ENCODE measurements around the gene KCNT1. TPM values are rescaled to one million over a fixed set of nuclear protein-coding genes. Genes with fewer than 3 reads are reported as not detected.

The KCNT1 gene
- total RNA-seq, 1 donor from 2014 or later = 3.6 TPM

DNA sequence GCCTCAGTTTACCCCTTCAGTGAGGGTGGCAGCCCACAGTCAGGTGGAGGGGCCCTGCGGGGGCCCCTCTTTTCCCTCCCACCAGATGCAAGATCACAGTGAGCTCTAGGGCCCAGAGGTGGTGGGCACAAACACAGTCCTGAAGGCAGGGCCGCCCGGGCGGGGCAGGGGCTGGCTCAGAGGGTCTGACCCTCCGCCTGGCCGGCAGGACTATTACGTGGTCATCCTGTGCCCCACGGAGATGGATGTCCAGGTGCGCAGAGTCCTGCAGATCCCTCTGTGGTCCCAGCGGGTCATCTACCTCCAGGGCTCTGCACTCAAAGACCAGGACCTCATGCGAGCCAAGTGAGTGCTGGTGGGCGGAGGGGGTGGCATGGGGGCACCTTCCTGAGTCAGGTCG is 63.4 kb downstream of the KCNT1 start:
- no peak for DNase-seq (ENCODE audit: low spot score)

DNA sequence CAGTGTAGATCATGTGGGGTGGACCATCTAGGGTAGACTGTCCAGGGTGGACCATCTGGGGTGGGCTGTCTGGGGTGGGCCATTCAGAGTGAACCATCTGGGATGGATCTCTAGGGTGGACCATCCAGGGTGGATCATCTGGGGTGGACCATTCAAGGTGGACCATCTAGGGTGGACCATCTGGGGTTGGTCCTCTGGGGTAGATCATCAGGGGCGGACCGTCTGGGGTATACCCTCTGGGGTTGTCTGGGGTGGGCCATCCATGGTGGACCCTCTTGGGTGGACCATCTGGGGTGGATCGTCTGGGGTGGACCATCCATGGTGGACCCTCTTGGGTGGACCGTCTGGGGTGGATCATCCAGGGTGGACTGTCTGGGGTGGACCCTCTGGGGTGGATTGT is 64.3 kb downstream of the KCNT1 start:
- DNase-seq (ENCODE audit: low spot score) = no peak

DNA sequence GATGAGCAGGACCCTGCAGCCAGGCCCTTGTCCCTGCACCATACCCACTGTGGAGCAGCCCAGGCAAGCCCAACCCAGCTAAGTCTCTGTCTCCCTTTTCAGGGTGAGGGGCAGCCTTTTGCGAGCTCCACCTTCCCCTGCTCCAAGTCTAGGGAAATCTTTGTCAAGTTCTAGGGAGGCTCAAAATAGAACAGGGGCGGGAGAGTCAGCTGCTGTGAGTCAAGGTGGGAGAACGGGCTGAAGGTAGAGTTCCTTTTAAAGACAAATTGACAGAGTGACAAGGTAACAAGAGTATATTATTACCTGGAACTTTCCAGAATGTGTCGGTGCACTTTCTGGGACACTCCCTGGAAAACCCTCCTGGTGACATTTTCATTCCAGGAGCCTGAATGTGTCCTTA is 64.7 kb downstream of the KCNT1 start:
- no peak for DNase-seq (ENCODE audit: low spot score)

DNA sequence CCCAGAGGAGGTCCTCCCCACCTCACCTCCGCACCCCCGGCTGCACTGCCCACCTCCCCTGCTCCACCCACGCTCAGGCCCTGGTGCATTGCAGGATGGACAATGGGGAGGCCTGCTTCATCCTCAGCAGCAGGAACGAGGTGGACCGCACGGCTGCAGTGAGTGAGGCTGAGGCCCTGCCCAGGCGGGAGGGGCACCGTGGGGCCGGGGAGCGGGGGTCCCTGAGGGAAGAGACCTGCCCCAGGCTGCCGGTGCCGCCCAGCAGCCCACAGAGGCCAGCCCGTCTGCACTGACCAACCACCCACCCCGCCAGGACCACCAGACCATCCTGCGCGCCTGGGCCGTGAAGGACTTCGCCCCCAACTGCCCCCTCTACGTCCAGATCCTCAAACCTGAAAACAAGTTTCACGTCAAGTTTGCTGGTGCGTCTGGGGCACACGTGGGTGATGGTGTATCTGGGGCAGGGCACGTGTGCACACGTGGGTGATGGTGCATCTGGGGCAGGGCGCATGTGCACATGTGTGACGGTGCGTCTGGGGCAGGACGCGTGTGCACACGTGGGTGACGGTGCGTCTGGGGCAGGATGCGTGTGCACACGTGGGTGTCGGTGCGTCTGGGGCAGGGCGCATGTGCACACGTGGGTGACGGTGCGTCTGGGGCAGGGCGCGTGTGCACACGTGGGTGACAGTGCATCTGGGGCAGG is 66.7 kb downstream of the KCNT1 start:
- DNase-seq (ENCODE audit: low spot score) = no peak

DNA sequence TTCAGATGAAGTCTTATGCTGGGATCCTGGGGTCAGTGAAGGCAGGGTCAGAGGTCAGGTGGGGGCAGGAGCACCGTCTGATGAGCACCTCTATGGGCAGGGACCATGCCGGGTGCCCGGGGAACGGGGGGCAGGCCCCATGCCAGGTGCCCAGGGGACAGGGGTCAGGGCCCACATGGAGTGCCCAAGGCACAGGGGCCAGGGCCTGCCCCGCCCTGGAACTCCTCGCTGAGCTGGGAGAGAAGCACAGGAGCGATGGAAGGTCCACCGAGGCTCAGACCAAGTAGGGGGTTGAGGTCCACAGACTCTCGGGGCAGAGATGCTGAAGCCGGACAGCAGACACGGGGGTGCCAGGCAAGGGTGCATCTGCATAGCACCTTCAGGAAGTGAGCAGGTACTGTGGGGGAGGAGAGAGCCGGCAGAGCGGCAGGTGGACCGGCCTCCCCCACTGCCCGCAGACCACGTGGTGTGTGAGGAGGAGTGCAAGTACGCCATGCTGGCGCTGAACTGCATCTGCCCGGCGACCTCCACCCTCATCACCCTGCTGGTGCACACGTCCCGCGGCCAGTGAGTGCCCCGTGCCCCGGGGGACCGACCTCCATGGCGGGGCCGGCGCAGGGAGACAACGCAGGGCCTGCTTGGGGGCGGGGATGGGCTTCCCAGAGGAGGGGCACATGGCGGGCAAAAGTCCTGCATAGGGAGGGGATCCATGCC is 67.7 kb downstream of the KCNT1 start:
- no peak for DNase-seq (ENCODE audit: low spot score)

DNA sequence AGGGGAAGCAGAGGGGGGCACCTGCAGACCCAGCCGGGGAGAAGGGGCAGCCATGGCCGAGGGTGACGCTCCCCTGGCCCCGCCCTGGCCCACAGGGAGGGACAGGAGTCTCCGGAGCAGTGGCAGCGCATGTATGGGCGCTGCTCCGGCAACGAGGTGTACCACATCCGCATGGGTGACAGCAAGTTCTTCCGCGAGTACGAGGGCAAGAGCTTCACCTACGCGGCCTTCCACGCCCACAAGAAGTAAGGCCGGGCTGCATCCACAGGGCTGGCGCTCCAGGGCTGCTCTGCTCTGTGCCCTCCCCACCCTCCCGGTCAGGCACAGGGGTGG is 68.2 kb downstream of the KCNT1 start:
- no peak for DNase-seq (ENCODE audit: low spot score)

DNA sequence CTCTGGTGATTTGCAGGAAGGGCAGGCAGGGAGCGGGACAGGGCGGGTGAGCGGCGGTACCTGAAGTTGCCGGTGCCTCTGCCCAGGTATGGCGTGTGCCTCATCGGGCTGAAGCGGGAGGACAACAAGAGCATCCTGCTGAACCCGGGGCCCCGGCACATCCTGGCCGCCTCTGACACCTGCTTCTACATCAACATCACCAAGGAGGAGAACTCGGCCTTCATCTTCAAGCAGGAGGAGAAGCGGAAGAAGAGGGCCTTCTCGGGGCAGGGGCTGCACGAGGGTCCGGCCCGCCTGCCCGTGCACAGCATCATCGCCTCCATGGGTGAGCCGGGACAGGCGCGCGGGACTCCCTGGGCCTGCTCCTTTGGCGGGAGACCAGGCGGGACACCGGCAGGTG is 68.8 kb downstream of the KCNT1 start:
- DNase-seq (ENCODE audit: low spot score) = no peak

DNA sequence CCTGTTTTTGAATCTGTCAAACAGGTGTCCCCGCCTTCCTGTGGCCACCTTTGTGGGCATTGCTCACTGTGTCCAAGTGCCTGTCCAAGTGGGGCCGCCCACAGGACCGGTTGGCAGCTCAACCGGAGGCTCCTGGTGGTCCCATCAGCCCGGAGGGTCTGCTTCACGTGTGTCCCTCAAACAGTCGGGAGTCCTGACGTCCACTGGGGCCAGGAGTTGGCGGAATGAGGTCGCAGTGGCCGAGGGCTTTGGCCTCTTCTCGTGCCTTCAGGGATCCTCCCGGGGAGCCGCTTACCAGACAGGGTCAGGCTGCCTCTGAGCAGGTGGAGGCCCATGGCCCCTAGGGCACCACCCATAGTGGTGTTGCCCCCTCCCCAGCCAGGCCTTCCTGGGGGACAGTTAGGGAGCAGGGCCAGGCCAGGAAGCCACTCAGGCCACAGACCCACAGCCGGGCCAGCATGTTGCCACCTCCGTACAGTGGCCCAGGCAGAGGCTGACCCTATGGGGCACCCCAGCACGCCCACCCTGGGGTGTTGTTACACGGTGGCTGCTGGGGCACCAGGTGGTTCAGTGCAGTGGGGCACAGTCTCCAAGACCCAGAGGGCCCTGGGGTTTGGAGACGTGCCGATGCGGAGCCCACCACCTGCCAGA is 69.5 kb downstream of the KCNT1 start:
- no peak for DNase-seq (ENCODE audit: low spot score)

DNA sequence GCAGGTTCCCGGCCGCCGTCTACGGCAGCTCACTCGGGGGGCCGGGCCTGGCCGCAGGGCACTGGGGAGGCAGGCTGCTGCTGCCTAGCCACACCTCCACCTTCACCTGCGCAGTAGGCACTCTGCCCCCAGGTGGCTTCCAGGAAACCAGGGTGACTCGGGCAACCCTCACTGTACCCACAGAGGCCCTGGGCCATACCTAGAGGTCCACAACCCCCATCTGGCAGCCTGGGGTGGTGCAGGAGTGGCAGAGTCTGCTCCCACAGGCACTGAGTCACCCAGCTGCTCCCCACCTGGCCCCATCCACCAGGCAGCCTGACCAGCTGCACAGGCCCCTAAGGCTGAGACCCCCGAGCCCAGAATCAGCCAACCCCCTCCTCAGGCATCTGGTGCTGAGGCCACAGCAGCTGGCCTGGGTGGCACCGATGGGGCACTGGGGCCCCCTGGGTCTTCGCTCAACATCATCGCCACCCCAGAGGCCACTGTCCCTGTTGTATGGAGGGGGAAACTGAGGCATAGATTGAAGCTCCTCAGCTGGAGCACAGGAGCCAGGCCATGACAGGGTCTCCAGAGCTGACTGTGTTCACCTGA is 70.2 kb downstream of the KCNT1 start:
- DNase-seq (ENCODE audit: low spot score) = no peak

DNA sequence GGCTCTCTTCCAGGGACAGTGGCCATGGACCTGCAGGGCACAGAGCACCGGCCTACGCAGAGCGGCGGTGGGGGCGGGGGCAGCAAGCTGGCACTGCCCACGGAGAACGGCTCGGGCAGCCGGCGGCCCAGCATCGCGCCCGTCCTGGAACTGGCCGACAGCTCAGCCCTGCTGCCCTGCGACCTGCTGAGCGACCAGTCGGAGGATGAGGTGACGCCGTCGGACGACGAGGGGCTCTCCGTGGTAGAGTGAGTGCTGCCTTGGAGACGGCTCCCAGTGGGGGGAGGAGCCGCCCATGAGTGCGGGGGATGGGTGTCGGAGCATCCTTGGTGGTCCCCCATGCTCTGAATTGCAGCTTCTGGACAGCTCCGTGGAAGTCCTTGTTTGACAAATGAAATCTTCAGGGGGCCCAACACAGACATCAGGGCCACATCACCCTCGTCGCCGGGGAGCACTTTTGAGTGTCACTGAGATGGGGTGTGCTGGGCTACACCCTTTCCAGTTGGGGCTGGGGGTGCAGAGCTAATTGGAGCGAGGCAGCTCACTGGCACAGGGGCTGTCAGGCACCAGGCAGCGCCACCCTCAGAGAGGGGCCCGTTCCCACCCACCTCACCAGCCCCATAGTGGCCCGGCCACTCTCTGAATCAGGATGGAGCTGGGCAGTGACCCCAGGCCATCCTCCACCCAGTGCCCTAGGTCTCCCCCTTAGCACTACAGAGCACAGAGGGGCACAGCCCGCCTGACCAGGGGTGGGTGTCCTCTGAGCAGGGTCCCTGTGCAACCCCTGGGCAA is 70.9 kb downstream of the KCNT1 start:
- no peak for DNase-seq (ENCODE audit: low spot score)

DNA sequence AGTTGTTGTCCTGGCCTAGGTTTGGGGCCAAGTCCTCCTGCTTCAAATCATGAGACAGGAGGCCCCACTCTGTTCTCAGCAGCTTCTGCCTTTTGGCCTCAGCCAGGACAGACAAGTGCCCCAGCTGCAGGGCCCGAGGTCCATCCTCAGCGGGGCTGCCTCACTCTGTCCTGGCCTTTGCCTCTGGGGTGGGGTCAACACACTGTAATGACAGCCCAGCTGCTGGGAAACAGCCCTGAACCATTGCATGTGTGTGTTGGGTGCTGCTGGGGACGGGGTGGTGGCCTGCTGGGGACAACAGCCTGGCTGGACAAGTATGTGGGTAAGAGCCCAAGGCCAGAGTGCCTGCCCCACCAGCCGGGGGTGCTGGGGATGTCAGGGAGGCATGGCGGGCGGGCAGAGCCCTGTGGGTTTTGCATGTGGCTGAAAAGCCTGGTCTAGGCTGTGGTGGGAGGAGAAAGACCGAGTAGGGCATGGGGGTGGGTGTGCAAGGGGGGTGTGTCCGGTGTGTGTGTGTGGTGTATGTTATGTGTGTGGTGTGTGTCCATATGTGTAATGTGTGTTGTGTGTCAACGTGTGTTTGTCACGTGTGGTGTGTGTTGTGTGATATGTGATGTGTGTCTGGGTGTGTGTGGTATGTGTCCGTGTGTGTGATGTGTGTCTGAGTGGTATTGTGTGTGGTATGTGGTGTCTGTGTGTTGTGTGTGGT is 71.7 kb downstream of the KCNT1 start:
- DNase-seq (ENCODE audit: low spot score) = no peak

DNA sequence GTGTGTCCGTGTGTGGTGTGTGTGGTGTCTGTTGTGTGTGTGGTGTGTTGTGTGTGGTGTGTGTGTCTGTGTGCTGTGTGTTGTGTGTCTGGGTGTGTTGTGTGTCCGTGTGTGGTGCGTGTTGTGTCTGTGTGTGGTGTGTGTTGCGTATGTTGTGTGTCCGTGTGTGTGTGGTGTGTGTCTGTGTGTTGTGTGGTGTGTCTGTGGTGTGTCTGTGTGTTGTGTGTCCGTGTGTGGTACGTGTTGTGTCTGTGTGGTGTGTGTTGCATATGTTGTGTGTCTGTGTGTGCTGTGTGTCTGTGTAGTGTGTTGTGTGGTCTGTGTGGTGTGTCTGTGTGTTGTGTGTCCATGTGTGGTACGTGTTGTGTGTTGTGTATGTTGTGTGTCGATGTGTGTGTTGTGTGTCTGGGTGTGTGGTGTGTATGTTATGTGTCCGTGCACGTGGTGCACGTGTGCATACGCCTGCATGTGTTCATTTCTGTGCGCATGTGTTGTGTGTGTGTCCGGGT is 72.3 kb downstream of the KCNT1 start:
- DNase-seq (ENCODE audit: low spot score) = no peak

DNA sequence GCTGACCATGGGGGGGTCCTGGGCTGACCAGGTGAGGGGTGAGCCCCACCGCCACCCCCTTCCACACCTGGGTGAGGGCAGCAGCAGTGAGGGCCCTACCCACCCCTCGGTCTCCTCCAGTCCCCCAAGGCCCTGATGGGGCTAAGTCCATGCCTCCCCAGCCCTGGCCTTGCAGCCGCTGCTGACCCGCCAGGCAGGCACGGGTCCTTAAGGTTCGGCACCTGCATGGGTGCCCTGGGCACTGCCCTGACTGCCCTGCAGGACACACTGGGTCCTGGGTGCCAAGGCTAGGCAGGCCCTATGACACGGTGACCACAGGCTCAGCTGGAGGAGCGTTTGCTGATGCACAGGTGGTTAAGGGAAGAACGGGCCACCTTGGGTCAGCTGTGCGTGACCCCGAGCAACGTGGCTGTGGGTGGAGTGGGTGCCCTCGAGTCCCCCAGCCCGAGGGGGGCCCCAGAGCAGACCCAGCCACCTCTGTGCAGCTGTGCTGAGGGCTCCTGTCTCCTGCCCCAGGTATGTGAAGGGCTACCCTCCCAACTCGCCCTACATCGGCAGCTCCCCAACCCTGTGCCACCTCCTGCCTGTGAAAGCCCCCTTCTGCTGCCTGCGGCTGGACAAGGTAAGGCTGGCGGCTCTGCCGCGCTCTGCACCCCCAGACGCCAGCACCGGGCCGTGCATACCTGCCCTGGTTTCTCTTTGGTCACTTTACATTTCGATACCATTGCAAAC is 73.0 kb downstream of the KCNT1 start:
- no peak for DNase-seq (ENCODE audit: low spot score)

DNA sequence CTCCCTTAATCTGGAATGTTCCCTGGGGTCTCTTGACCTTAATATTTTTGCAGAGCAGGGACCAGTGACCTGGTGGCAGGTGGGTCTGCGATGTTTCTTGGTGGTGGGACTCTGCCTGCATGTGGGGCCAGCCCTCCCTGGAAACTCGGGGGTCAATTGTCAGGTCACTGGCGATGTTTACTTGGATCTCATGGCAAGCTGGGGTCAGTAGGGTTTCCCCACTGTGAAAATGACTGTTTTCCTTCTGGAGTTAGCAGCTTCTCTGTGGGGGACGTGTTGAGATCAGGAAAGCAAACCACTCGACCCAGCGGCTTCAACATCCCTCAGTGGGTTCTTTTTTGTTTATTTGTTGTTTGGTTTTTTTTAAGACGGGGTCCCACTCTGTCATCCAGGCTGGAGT is 73.9 kb downstream of the KCNT1 start:
- DNase-seq (ENCODE audit: low spot score) = no peak

DNA sequence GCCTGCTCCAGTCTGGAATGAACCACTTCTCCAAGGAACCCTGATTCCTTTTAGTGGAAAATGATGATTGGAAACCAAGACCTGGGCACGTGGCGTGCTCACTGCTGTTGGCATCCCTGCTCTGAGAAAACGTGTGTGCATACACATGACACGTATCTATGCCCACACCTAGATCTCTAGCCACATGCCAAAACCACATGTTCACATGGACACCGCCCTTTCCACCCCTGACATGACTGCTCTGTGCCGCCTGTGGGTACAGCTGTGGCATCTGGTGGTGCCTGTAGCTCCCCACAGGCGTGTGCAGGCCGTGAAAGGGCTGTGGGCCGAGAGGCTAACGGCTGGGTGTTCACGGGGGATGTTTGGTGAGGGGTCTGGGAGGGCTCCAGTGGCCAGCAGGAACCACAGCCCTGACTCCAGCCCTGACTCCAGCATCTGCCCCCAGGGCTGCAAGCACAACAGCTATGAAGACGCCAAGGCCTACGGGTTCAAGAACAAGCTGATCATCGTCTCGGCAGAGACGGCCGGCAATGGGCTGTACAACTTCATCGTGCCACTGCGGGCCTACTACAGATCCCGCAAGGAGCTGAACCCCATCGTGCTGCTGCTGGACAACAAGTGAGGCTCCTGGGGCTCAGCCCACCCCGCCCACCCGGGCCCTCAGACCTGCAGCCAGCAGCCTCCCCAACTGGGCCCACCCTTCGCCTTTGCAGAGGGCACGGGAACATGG is 75.1 kb downstream of the KCNT1 start:
- no peak for DNase-seq (ENCODE audit: low spot score)

DNA sequence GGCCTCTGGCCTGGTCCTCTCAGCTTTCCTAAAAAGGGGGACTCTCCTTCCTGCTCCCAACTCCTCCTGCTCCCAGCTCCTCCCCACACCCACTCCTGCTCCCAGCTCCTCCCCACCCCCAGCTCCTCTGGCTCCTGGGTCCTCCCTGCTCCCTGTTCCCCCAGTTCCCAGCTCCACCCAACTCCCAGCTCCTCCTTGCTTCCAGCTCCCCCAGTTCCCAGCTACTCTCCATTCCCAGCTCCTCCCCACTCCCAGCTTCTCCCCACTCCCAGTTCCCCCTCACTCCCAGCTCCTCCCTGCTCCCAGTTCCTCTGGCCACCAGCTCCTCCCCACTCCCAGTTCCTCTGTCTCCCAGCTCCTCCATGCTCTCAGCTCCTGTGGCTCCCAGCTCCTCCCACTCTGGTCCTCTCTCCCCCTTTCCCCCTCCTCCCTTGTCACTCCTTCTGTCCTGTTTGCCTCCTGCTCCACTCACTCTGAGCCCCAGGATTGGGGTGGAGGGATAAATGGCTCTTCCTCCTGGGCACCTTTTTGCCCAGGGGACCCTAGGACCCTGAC is 75.7 kb downstream of the KCNT1 start:
- DNase-seq (ENCODE audit: low spot score) = no peak

DNA sequence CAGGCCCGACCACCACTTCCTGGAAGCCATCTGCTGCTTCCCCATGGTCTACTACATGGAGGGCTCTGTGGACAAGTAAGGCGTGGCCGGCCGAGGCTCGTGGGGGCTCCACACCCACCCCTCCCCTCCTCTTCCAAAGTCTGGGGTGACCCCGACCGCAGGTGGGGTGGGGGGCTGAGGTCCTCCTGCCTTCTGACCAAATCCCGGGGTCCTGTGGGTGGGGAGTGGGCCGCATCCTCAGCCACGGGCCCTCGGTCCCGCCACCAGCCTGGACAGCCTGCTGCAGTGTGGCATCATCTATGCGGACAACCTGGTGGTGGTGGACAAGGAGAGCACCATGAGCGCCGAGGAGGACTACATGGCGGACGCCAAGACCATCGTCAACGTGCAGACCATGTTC is 76.4 kb downstream of the KCNT1 start:
- no peak for DNase-seq (ENCODE audit: low spot score)

DNA sequence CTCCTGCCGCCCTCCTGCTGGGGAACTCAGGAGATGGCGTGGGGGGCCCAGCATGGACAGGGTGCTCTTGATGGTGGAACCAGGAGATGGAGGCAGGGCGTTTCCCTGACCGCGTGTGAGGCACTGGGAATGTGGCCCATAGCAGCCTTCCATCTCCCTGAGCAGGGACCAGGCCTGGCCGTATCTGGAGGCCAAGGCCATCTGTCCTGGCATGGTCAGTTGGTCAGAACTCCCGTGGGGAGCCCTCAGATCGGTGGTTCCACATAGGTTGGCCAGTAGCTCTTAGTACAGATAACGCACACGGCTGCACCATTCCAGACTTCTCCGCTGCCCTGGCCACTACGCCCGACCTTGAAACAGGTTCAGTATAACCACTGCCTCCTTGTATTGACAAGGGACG is 77.6 kb downstream of the KCNT1 start:
- DNase-seq (ENCODE audit: low spot score) = no peak

DNA sequence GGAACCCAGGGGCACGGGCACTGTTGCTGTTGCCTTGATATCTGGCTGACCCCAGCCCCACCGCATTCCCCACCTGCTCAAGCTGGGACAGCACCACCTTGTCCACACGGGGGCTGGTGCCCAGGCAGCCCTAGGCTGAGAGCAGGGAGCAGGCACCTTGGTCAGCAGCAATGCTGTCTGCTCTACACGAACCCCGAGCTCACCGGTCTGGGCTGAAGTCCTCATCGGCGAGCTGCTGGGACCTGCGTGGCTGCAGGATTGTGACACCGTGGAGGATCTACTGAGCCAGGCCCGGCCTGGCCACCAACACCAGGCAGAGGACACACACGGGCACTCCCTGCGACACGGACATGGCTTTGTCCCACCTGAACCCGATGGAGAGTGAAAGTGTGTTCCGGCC is 78.1 kb downstream of the KCNT1 start:
- DNase-seq (ENCODE audit: low spot score) = no peak
